T-cell (primary cell): ENCODE results near the gene TCEA3. TPM values are rescaled to one million over a fixed set of nuclear protein-coding genes. Genes with fewer than 3 reads are reported as not detected.
A peak's percentile ranks its signal among the peaks of the same experiment; 100 is the strongest.

ENCODE experiments used
- ATAC-seq, 4 experiments: fragments of 200-7000 bp in 3 of 4; fragments of 150-1000 bp in 1 of 4; cut with Tn5 transposase; replicated peaks in 1 of 4; 1 replicate in 3 of 4; 2 replicates in 1 of 4; pipeline ENCODE4 v1.10.0; 2021; ENCODE audit warnings: moderate library complexity in 3 of 4, mild to moderate bottlenecking in 2 of 4, moderate number of reproducible peaks in 1 of 4
- CTCF ChIA-PET, 2 donors: fragments of 300-600 bp; sonication (Branson Sonifier 250); formaldehyde crosslinking; loops; one replicate each; lab custom pipeline; 2022; ENCODE audit warnings: antibody characterized with exemption in 2 of 2; lab: Charles Lee
- POLR2A ChIA-PET, 2 donors: fragments of 300-600 bp; sonication (Branson Sonifier 250); formaldehyde crosslinking; loops; one replicate each; lab custom pipeline; 2022; ENCODE audit warnings: antibody characterized with exemption in 2 of 2; lab: Charles Lee
- DNase-seq, 35 experiments: peaks; one replicate each; pipeline versions ENCODE4 v3.0.0 to v3.0.0-alpha.2; 2013 to 2023
- H3K27ac ChIP-seq: one replicate; pipeline ENCODE4 v1.5.1; 2013; ENCODE audit warnings: low read length
- H3K27me3 ChIP-seq, 2 experiments: replicated peaks in 1 of 2; 1 replicate in 1 of 2; 2 replicates in 1 of 2; pipeline versions ENCODE4 v1.6.1 to v1.7.0; 2013; ENCODE audit warnings: low read length in 1 of 2, mixed read lengths in 1 of 2; ENCODE audit not compliant: control insufficient read depth in 2 of 2, insufficient read depth in 2 of 2; ENCODE audit errors: extremely low read depth in 1 of 2
- H3K36me3 ChIP-seq, 2 donors: 1 replicate in 1 of 2; 2 replicates in 1 of 2; pipeline versions ENCODE4 v1.6.1 to v1.7.0; 2013; ENCODE audit warnings: low read length in 1 of 2; ENCODE audit not compliant: control insufficient read depth in 2 of 2, insufficient read depth in 1 of 2; ENCODE audit errors: extremely low read depth in 1 of 2
- H3K4me1 ChIP-seq, 2 experiments: 1 replicate in 1 of 2; 2 replicates in 1 of 2; pipeline versions ENCODE4 v1.6.1 to v1.7.0; 2013; ENCODE audit warnings: low read length in 2 of 2, mixed read lengths in 1 of 2; ENCODE audit not compliant: insufficient read depth in 2 of 2, control insufficient read depth in 1 of 2; ENCODE audit errors: extremely low read depth in 1 of 2
- H3K4me3 ChIP-seq, 2 donors: 1 replicate in 1 of 2; 2 replicates in 1 of 2; pipeline versions ENCODE4 v1.5.1 to v1.7.0; 2013; ENCODE audit warnings: mild to moderate bottlenecking in 2 of 2, low read length in 1 of 2, moderate library complexity in 1 of 2; ENCODE audit not compliant: control insufficient read depth in 1 of 2; ENCODE audit errors: extremely low read depth in 1 of 2
- H3K9me3 ChIP-seq: 2 replicates; pipeline ENCODE4 v1.7.0; 2013
- H3K27ac Mint-ChIP-seq, 2 donors: one replicate each; pipeline ENCODE4 v1.8.0; 2020 to 2021; ENCODE audit warnings: mild to moderate bottlenecking in 2 of 2, mixed read lengths in 2 of 2
- H3K27me3 Mint-ChIP-seq, 2 donors: one replicate each; pipeline ENCODE4 v1.8.0; 2021 to 2022; ENCODE audit warnings: mixed read lengths in 2 of 2
- H3K36me3 Mint-ChIP-seq: one replicate; pipeline ENCODE4 v1.8.0; 2021; ENCODE audit warnings: mixed read lengths
- H3K4me1 Mint-ChIP-seq, 3 donors: one replicate each; pipeline ENCODE4 v1.8.0; 2020 to 2022; ENCODE audit warnings: mixed read lengths in 3 of 3, mild to moderate bottlenecking in 1 of 3
- H3K4me3 Mint-ChIP-seq, 3 donors: one replicate each; pipeline ENCODE4 v1.8.0; 2020 to 2022; ENCODE audit warnings: mild to moderate bottlenecking in 3 of 3, mixed read lengths in 3 of 3, moderate library complexity in 3 of 3
- H3K9me3 Mint-ChIP-seq, 3 donors: one replicate each; pipeline ENCODE4 v1.8.0; 2020 to 2022; ENCODE audit warnings: mixed read lengths in 3 of 3
- WGBS: methylation state at CpG from one replicate; pipeline ENCODE4 v1.1.5; 2013; ENCODE audit warnings: missing lambda C conversion rate; ENCODE audit not compliant: insufficient coverage; 5-methylcytosine and 5-hydroxymethylcytosine counted together
- total RNA-seq, 35 experiments: library from RNA in 6 of 35; stranded (reverse) in 6 of 35; fragments of 120-200 nt in 1 of 35; gene quantifications; one replicate each; pipeline versions ENCODE4 v1.2.1 to v1.2.4 and lab custom pipeline; 2013 to 2026

TCEA3 gene
- total RNA-seq, 5 donors from 2014 or later (not counting 1 experiment from before 2014, with no cell fraction given), result 16.1 to 39.9 (median 32.4) TPM

GRCh38 chr1:23366598-23366997 lies 58.0 kb downstream of the TCEA3 start:
- Histone ChIP-seq H3K27ac (no peak overlapping the region), H3K4me3 (no peak overlapping the region), H3K9me3 (peaks cover 14% of the 10 kb centered on the region), H3K4me1 (peaks cover 12 to 22% of the 10 kb centered on the region in 2 experiments), H3K27me3 (no peaks in the 10 kb centered on the region), H3K36me3 (peaks cover 8 to 17% of the 10 kb centered on the region in 2 donors)
- H3K27ac Mint-ChIP-seq, result peak overlapping the region in 1 of 2 donors; percentile 48
- peaks cover 30 to 40% (median 35%) of the 10 kb centered on the region in 3 donors for H3K4me1 Mint-ChIP-seq
- peak overlapping the region; percentile 94 to 99 (median 97) for H3K4me3 Mint-ChIP-seq
- H3K36me3 Mint-ChIP-seq, result peaks cover 34% of the 10 kb centered on the region
- WGBS, result 92% methylated on average over 4 of the region's 5 CpGs
- peaks cover 3 to 14% (median 12%) of the 10 kb centered on the region in 3 donors for H3K9me3 Mint-ChIP-seq
- ChIA-PET CTCF (interaction anchor here in 1 of 2 donors (0.6 to 1.8 kb wide), 2 partner anchors 14 to 22 kb away, joined by 3 to 14 read pairs; partner anchors contain the start of gene HNRNPR), POLR2A (no interaction called here)
- ATAC-seq (no peak), DNase-seq (no peak)
- no peaks in the 10 kb centered on the region for H3K27me3 Mint-ChIP-seq

GRCh38 chr1:23366146-23366545 lies 58.4 kb downstream of the TCEA3 start:
- H3K4me3 ChIP-seq, result no peak overlapping the region
- H3K27ac ChIP-seq, result no peak overlapping the region
- no peak for ATAC-seq
- Mint-ChIP-seq H3K27ac (peak overlapping the region in 1 of 2 donors; percentile 48), H3K27me3 (no peaks in the 10 kb centered on the region), H3K4me3 (peak overlapping the region; percentile 94 to 99 (median 97)), H3K36me3 (peaks cover 39% of the 10 kb centered on the region), H3K9me3 (peaks cover 3 to 18% (median 17%) of the 10 kb centered on the region in 3 donors), H3K4me1 (peaks cover 30 to 39% (median 35%) of the 10 kb centered on the region in 3 donors)
- ChIA-PET POLR2A (interaction anchor here (0.5 to 0.6 kb wide), 2 partner anchors 11 to 22 kb away, joined by 3 to 5 read pairs; partner anchors contain the start of gene HNRNPR (in 1 of the 2)), CTCF (interaction anchor here in 1 of 2 donors (0.6 to 1.8 kb wide), 3 partner anchors 14 to 59 kb away, joined by 3 to 14 read pairs (median 4); partner anchors contain the start of gene HNRNPR)
- H3K4me1 ChIP-seq, result peaks cover 12 to 22% of the 10 kb centered on the region in 2 experiments
- peaks cover 16% of the 10 kb centered on the region for H3K9me3 ChIP-seq
- peaks cover 8 to 17% of the 10 kb centered on the region in 2 donors for H3K36me3 ChIP-seq
- H3K27me3 ChIP-seq, result no peaks in the 10 kb centered on the region
- no peak for DNase-seq
- WGBS, result 92% methylated on average over 2 of the region's 2 CpGs

GRCh38 chr1:23362218-23362713 lies 62.3 kb downstream of the TCEA3 start:
- ATAC-seq (no peak), DNase-seq (no peak)
- 94% methylated on average over 3 of the region's 13 CpGs for WGBS
- CTCF ChIA-PET, result interaction anchor here in 1 of 2 donors (0.5 kb wide), 1 partner anchor 329 kb away, joined by 3 read pairs; the partner anchor contains the start of gene RPL11
- Histone ChIP-seq H3K4me3 (peak overlapping the region in 1 of 2 donors; percentile 26), H3K27me3 (no peaks in the 10 kb centered on the region), H3K9me3 (peaks cover 22% of the 10 kb centered on the region), H3K27ac (no peak overlapping the region), H3K4me1 (peaks cover 2% of the 10 kb centered on the region in 2 experiments), H3K36me3 (peaks cover 8 to 17% of the 10 kb centered on the region in 2 donors)
- peaks cover 14 to 39% (median 34%) of the 10 kb centered on the region in 3 donors for H3K9me3 Mint-ChIP-seq
- H3K36me3 Mint-ChIP-seq, result peaks cover 64% of the 10 kb centered on the region
- H3K4me1 Mint-ChIP-seq, result peaks cover 14 to 15% (median 15%) of the 10 kb centered on the region in 3 donors
- no peak overlapping the region for H3K4me3 Mint-ChIP-seq
- no peaks in the 10 kb centered on the region for H3K27me3 Mint-ChIP-seq
- POLR2A ChIA-PET, result interaction anchor here in 1 of 2 donors (0.8 kb wide), 1 partner anchor 22 kb away, joined by 3 read pairs; no protein-coding TSS in a partner anchor
- H3K27ac Mint-ChIP-seq, result no peak overlapping the region

GRCh38 chr1:23358310-23358875 lies 66.2 kb downstream of the TCEA3 start:
- ChIA-PET POLR2A (no interaction called here), CTCF (no interaction called here)
- Histone ChIP-seq H3K4me1 (peaks cover 0 to 2% of the 10 kb centered on the region in 2 experiments), H3K4me3 (no peak overlapping the region), H3K9me3 (peaks cover 19% of the 10 kb centered on the region), H3K27ac (no peak overlapping the region), H3K36me3 (peaks cover 6 to 17% of the 10 kb centered on the region in 2 donors), H3K27me3 (no peaks in the 10 kb centered on the region)
- peaks cover 0 to 4% (median 4%) of the 10 kb centered on the region in 3 donors for H3K4me1 Mint-ChIP-seq
- ATAC-seq, result no peak
- peaks cover 52% of the 10 kb centered on the region for H3K36me3 Mint-ChIP-seq
- no peak overlapping the region for H3K4me3 Mint-ChIP-seq
- no peaks in the 10 kb centered on the region for H3K27me3 Mint-ChIP-seq
- WGBS, result no CpG with 5 or more reads among the region's 3 CpGs
- no peak for DNase-seq
- H3K9me3 Mint-ChIP-seq, result peaks cover 14 to 39% (median 33%) of the 10 kb centered on the region in 3 donors
- H3K27ac Mint-ChIP-seq, result no peak overlapping the region

- no peak overlapping the region for H3K4me3 ChIP-seq
- POLR2A ChIA-PET, result interaction anchor here in 1 of 2 donors (0.7 kb wide), 1 partner anchor 242 kb away, joined by 3 read pairs; no protein-coding TSS in a partner anchor
- Mint-ChIP-seq H3K9me3 (peaks cover 11 to 31% (median 26%) of the 10 kb centered on the region in 3 donors), H3K36me3 (peaks cover 43% of the 10 kb centered on the region), H3K4me1 (peaks cover 0 to 4% (median 4%) of the 10 kb centered on the region in 3 donors), H3K27ac (no peak overlapping the region), H3K27me3 (no peaks in the 10 kb centered on the region), H3K4me3 (no peak overlapping the region)
- H3K27ac ChIP-seq, result no peak overlapping the region
- ATAC-seq (no peak), DNase-seq (no peak)
- H3K27me3 ChIP-seq, result no peaks in the 10 kb centered on the region
- peaks cover 0 to 2% of the 10 kb centered on the region in 2 experiments for H3K4me1 ChIP-seq
- peaks cover 14% of the 10 kb centered on the region for H3K9me3 ChIP-seq
- peaks cover 0 to 7% of the 10 kb centered on the region in 2 donors for H3K36me3 ChIP-seq
- WGBS, result 83% methylated on average over 3 of the region's 3 CpGs
- CTCF ChIA-PET, result no interaction called here
Measured at GRCh38 chr1:23357138-23357908, 67.2 kb downstream of the TCEA3 start.
